Endometrium (tissue), 2 donors: ENCODE measurements around the gene CTSW.
"Not testable (repeated sequence)": the region's sequence is repeated elsewhere in the genome, so short reads cannot be mapped to it uniquely, and the experiment has no call there.

Experiments
- FAIRE-seq: peaks from 2 replicates; lab custom pipeline; 2012; peaks lifted over from hg19 to GRCh38; lab: Jason Lieb, UNC
- donor health status: control.
- donor health status: control.

The CTSW gene

GRCh38 chr11:65879617-65880016, at the start of gene CTSW:
Gene CTSW, plus strand, starts transcription at chr11:65879837. Its CDS starts 18 bp downstream, at chr11:65879855.
- FAIRE-seq = no peak

GRCh38 chr11:65832231-65832630, 47.4 kb upstream of the CTSW start:
- not testable (repeated sequence) for FAIRE-seq

GRCh38 chr11:65833297-65834030, 46.2 kb upstream of the CTSW start, which contains the start of gene SNX32:
Gene SNX32, plus strand, starts transcription at chr11:65833963. Its CDS starts 103 bp downstream, at chr11:65834066.
- FAIRE-seq = peak; percentile 70

- FAIRE-seq = no peak
Measured at GRCh38 chr11:65834202-65834601, 45.4 kb upstream of the CTSW start.

- FAIRE-seq = no peak
Measured at GRCh38 chr11:65842144-65842543, 37.5 kb upstream of the CTSW start.

GRCh38 chr11:65843811-65844210, 35.8 kb upstream of the CTSW start:
- FAIRE-seq = no peak

- no peak for FAIRE-seq
Measured at GRCh38 chr11:65844231-65844872, 35.3 kb upstream of the CTSW start.

- no peak for FAIRE-seq
Measured at GRCh38 chr11:65847746-65848145, 31.9 kb upstream of the CTSW start.

GRCh38 chr11:65848693-65849092, 30.9 kb upstream of the CTSW start:
- not testable (repeated sequence) for FAIRE-seq

GRCh38 chr11:65849366-65849765, 30.3 kb upstream of the CTSW start:
- FAIRE-seq = no peak

GRCh38 chr11:65849771-65850216, 29.8 kb upstream of the CTSW start:
- no peak for FAIRE-seq

- no peak for FAIRE-seq
Measured at GRCh38 chr11:65850217-65851082, 29.2 kb upstream of the CTSW start.

GRCh38 chr11:65851083-65851579, 28.5 kb upstream of the CTSW start:
- no peak for FAIRE-seq

- no peak for FAIRE-seq
Measured at GRCh38 chr11:65851811-65852507, 27.7 kb upstream of the CTSW start.

GRCh38 chr11:65852508-65853245, 27.0 kb upstream of the CTSW start:
- no peak for FAIRE-seq

- no peak for FAIRE-seq
Measured at GRCh38 chr11:65853246-65853979, 26.2 kb upstream of the CTSW start.

GRCh38 chr11:65854161-65854592, 25.5 kb upstream of the CTSW start:
- FAIRE-seq = no peak

- no peak for FAIRE-seq
Measured at GRCh38 chr11:65854852-65855837, 24.5 kb upstream of the CTSW start.

GRCh38 chr11:65855927-65856363, 23.7 kb upstream of the CTSW start:
- FAIRE-seq = no peak
